COLO668 (cell line): ENCODE measurements around the gene TANGO6.

Experiments used
- DNase-seq: peaks from one replicate; lab custom pipeline; 2025; ENCODE audit not compliant: unreplicated experiment; lab: John Stamatoyannopoulos, UW

The TANGO6 gene

DNA sequence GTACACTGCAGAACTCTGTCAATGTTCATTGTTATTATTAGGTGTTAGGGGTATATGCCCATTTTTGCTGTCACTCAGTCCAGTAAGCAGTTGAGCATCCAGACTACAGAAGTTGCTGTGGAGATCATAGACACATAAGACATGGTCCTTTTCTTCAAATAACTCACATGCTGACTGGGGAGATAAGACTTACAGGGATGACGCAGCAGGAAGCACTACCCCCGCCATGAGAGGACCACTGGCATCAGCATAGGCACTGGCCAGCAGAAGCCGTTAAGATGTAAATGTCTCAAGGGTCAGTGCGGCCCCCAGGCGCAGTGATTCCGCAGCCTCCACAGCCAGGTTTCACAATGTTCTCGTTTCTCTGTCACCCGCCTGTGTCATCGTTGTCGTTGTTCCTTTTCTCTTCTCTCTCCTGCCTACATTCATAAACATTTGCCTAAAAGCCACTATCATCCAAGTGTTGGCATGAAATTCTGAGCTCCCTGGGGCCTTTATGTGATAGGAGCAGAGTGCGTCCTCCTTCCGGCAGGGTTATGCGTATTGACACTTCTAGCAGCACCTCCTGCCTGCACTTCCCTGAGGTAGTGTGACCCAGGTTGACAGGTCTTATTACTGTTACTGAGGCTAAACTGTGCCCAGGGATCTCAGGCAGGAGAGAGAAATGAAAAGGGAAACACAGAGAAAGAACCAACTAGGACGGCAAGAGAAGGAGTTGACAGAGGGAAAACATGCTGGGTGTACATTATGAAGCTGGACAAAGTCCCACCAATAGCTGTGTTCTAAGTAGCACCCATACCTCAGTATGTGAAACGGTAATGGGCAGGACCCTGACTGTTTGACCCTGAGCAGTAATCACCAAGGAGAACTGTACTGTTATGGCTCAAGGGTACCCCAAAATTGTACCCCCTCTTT is 17.9 kb downstream of the TANGO6 start:
- no peak for DNase-seq

- DNase-seq = no peak
Measured at GRCh38 chr16:68866933-68867332, 23.6 kb downstream of the TANGO6 start.

DNA sequence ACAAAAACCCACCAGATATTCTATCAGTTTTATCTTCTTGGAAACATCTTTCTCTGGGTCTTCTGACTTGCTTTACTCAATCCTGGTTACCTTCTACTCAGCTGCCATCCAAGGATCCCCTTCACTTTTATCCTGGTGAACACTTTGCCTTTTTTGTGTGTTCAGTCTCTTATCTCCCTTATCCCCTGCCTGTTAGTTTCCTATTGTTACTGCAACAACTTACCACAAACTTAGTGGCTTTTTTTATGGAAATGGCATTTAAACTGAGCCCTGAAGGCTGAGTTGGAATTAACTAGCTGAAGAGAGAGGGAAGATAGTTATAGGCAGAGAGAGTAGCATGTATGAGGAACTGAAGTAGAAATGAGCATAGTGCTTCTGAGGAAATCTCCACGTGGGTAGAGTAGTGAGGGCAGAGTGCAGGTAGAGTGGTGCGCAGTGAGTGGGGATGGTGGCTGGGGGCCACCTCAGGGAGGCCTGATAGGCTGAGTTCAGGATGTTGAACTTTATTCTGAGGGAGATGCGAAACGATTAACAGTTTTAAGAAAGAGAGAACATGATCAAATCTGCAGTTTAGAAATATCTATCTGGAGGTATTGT is 26.3 kb downstream of the TANGO6 start:
- DNase-seq = no peak

GRCh38 chr16:68873635-68874471 is 30.5 kb downstream of the TANGO6 start:
- no peak for DNase-seq

DNA sequence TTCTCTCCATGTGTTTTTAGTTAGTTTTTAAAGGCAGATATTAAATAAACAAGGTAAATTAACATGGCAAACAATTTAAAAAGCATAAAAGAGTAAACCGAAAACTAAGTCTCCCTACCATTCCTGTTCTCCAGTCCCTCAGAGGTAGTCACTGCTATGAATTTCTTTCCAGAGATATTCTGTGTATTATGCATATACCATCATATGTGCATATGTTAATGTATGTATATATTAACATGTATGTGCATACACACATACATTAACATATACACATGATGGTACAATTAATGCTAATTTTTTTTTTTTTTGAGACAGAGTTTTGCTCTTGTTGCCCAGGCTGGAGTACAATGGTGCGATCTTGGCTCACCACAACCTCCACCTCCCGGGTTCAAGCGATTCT is 32.5 kb downstream of the TANGO6 start:
- no peak for DNase-seq

GRCh38 chr16:68883685-68884084 is 40.4 kb downstream of the TANGO6 start:
- no peak for DNase-seq

- DNase-seq = no peak
Measured at GRCh38 chr16:68884401-68884800, 41.1 kb downstream of the TANGO6 start.

GRCh38 chr16:68884861-68885720 is 41.8 kb downstream of the TANGO6 start:
- DNase-seq = no peak

DNA sequence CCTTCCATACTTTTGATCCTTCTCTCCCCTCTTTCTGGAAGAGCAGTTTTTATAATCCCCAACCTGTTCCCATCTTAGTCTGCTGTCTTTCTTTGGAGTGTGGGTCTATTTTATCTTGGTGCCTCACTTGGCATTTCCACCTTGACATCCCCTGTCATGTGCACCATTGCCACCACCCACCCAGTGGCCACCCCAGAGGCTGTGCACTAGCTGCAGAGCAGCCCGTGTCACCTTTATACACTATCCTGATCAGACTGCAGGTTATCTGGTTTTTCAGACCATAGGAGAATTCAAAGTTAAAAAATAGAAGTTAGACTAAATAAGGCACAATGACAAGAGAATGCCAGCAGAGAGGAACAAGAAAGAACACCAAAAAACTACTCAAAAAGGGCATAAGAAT is 43.8 kb downstream of the TANGO6 start:
- no peak for DNase-seq

DNA sequence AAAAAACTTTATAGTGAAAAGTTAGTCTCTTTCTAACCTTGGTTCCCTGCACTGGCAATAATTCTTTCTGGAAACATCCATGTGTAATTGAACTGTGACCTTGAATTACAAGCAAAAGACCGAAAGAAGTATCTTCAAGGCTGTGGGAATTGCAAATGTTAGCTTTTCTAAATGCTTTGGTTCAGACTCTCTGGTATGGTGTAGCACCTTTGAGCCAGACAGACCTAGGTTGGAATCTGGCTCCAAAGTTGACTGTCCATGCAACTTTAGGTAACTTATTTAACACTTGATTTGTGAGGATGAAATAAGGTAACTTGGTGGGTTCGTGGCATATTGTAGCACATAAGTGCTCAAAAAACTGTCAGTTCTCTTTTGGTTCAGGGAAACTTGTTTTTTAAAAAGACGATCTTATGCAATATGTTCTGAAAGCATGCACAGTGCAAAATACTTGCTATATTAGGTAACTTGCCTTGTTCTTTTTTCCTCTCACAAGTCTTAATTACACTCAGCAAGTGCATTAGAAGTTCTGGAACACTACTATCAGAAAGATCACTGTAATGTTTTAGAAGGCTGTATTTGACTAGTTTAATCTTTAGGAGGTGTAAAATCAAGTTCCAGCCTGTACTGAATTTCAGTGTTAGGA is 46.3 kb downstream of the TANGO6 start:
- DNase-seq = no peak

DNA sequence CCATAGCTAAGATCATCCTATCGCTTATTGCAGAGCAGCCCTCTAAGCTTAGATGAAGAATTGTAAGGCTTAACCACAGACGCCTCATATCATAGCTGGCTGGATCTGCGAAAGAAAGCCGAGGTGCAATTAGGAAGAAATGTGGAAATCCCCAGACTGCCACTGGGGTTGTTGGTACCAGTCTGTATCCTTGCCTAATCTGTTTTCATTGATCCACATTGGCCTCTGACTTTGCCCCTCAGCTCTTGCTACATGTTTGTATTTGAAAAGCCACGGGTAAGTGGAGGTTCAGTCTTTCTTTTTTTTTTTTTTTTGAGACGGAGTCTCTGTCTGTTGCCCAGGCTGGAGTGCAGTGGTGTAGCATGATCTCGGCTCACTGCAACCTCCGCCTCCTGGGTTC is 48.9 kb downstream of the TANGO6 start:
- DNase-seq = no peak

DNA sequence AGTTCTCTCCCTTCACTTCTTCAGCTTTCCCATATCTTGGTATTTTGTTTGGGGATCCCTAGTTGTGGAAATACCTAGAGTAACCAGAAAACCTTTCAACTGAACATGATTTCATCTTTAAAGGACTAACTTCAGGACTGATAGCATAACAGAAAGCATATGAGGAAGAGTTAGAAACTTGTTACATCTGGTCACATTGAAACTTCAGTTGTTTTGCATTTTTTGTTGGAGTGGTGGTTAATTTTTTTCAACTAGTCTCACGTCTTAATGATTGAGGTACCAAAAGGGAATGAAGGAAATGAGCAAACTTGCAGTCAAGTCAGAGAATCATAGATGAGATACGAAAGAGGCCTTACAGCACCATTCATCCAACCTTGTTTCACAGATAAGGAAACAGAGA is 49.6 kb downstream of the TANGO6 start:
- DNase-seq = no peak

DNA sequence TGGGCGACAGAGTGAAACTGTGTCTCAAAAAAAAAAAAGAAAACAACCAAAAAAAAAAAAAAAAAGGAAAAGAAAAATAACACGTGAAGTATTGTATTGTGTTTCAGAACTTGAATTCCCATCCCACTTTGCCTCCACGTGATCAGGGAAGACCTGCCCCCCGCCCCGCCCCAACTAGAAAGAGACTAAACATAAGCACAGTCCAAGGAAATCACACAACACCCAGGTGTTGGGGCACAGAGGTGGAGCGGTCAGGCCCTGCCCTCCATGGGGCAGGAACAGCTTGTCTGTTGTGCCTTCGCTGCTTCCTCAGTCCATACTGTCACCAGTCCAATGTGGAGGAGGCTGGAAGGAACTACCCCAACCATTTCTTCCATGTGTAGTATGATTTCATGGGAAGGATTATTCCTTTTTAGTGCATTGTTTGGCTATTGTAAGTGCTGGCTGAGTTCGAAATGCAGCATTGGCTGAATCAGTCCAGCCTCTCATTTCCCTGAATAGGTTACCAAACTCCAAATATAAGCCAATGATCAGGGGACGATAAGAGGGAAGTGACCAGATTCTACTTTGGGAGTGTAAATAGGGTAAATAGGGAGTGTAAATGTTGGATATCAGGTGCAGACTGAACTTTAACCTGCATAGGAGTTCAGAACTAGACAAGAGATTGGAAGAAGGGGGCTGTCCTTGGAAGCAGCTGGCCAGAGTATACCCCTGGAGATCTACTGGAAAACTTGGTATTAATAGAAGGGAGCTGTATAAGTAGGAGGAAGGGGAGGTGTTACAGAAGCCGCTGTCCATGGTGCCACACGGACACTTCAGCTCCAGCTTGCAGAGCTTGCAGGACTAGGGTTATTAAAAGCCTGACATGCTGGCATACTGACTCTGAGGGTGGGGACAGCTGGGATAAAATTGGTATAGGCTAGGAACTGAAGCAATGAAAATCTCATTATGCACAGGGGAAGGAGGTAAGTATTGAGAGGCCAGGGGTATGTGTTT is 50.7 kb downstream of the TANGO6 start:
- no peak for DNase-seq

DNA sequence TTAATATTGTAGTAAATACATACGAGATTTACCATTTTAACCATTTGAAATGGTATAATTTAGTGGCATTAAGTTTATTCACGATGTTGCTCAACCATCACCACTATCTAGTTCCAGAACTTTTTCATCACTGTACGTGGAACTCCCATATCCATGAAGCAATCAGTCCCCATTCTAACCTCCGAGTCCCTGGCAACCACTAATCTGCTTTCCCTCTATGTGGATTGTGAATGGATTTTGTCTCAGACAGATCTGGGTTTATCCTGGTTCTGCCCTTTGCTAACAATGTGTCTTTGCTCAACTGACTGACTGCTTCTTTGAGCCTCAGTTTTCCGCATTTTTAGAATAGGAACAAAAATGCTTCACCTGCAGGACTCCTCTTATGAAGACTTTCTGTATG is 51.4 kb downstream of the TANGO6 start:
- no peak for DNase-seq

DNA sequence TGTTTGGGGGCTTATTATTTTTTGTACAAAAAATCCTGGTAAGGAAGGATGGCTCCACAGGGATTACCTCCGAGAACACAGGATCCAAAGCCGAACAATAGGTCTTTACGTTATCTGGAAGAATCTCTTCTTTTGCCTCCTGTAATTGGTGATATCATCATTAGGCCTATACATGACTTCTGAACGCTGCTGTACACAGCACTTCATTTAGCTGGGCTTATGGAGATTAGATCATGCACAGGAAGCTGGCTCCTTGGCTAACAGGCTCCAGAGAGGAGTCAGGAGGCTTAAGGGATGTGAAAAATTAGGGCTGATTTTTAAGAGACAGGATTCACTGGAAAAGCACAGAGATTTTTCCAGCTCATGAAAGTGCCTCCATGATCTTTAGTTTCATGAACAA is 54.7 kb downstream of the TANGO6 start:
- DNase-seq = no peak

DNA sequence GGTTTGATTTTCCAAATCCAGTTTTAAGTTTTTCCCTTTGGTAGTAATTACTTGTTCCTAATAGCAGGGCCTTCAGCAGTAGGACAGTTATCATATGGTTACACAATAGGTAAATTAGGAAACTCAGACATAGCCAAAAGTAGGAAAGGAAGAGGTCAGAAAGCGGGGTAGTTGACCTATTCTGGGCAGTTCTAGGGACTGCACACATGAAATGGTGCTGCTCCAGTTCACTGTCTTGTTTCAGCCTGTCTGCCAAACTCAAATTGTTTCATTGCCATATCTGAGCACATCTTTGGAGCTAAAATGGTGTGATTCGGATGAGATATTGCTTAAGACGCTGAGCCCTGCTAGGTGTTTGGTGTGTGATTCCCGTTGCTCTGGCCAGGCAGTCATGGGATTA is 56.7 kb downstream of the TANGO6 start:
- no peak for DNase-seq

DNA sequence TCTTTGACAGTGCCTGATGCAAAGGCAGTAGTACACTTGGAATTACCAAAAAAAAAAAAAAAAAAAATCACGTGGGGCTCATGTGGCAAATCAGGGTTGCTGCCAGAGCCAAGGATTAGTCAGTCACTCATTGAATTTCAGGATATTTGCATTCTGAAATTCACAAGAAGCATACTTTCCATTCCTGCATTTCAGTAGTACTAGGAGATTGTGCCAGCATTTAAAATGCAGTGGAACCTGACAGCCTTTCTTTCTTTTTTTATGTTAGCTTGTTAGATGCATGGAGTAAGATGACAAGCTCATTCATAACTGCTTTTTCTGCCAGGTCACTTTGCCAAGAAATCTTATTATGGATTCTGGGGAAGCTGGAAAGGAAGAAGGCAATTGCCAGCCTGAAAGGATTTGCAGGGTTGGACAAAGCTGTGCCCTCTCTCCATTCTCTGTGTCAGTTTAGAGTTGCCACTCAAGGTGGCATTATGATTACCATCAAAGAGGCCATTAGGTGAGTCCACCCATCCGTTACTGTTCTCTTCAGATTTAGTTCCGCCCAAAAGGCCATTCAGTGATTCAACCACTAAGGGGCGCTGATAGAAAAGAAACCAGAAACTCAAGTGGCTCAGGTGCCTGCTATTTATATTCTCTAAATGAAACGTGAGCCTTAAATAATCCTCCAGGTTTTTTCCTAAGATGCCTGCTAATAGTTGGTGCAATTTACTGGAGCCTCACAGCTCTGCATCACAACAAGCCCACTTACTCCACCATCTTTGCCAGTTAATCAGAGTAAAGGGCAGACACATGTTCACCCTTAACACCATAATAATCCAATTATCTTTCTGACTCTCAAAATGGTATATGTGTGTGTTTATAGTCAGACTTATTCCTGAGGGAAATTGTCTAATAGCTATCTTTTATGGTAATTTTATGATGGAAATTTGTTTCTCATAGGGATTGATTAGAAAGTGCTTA is 59.0 kb downstream of the TANGO6 start:
- DNase-seq = peak; percentile 27

DNA sequence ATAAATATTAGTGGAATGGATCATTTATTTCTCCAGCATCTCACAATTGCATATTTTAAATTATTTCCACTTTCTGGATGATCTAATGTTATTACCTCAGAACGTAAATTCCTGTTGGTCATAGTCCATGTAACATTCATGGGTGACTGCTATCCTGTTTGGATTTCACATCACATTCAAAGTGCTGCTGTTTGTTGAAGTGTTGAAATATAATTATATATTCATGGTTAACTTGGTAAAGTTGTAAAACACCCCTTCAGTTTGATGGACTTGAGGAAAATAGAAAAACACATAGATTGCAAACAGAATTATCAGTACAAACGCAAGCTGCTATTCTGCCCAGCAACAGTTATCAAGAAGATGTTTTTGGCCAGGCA is 59.6 kb downstream of the TANGO6 start:
- no peak for DNase-seq
